Measurements from ENCODE around the gene PGGHG. TPM values are rescaled to one million over a fixed set of nuclear protein-coding genes. Genes with fewer than 3 reads are reported as not detected.

The PGGHG gene
- total RNA-seq, 4 donors from 2014 or later, result 8.5 to 35.3 (median 15.5) TPM

GRCh38 chr11:249062-249461 is 39.9 kb upstream of the PGGHG start:
- no peak overlapping the region for H3K27ac ChIP-seq
- no peak overlapping the region for H3K4me3 ChIP-seq
- no peaks in the 10 kb centered on the region for H3K9me3 ChIP-seq
- TF ChIP-seq CTCF (IDR thresholded peaks at IDR 0.05) (no peak), POLR2AphosphoS5 (IDR thresholded peaks at IDR 0.05) (no peak), EP300 (IDR thresholded peaks at IDR 0.05) (no peak), POLR2A (IDR thresholded peaks at IDR 0.05) (no peak)
- no peaks in the 10 kb centered on the region for H3K27me3 ChIP-seq
- peaks cover 8 to 100% of the 10 kb centered on the region in 2 donors for H3K36me3 ChIP-seq
- no peak for ATAC-seq
- H3K4me1 ChIP-seq, result no peaks in the 10 kb centered on the region
- WGBS, 2 donors (ENCODE audit: low coverage in 1 of 2), result 84% methylated on average over 6 to 7 of the region's 8 CpGs

GRCh38 chr11:250274-250673 is 38.7 kb upstream of the PGGHG start:
- Histone ChIP-seq H3K4me1 (no peaks in the 10 kb centered on the region), H3K36me3 (peaks cover 8 to 88% of the 10 kb centered on the region in 2 donors), H3K27me3 (no peaks in the 10 kb centered on the region), H3K4me3 (no peak overlapping the region), H3K9me3 (no peaks in the 10 kb centered on the region), H3K27ac (no peak overlapping the region)
- WGBS, 2 donors (ENCODE audit: low coverage in 1 of 2), result 76 to 86% methylated on average over 1 to 3 of the region's 5 CpGs
- TF ChIP-seq POLR2AphosphoS5 (IDR thresholded peaks at IDR 0.05), result no peak
- no peak for TF ChIP-seq EP300 (IDR thresholded peaks at IDR 0.05)
- TF ChIP-seq CTCF (IDR thresholded peaks at IDR 0.05), result no peak
- TF ChIP-seq POLR2A (IDR thresholded peaks at IDR 0.05), result no peak
- ATAC-seq, result no peak

GRCh38 chr11:250740-251299 is 38.1 kb upstream of the PGGHG start:
- Histone ChIP-seq H3K27me3 (no peaks in the 10 kb centered on the region), H3K9me3 (no peaks in the 10 kb centered on the region), H3K4me1 (no peaks in the 10 kb centered on the region), H3K36me3 (peaks cover 8 to 82% of the 10 kb centered on the region in 2 donors), H3K4me3 (no peak overlapping the region), H3K27ac (no peak overlapping the region)
- 65 to 67% methylated on average over 9 to 10 of the region's 10 CpGs for WGBS, 2 donors (ENCODE audit: low coverage in 1 of 2)
- TF ChIP-seq POLR2AphosphoS5 (IDR thresholded peaks at IDR 0.05) (no peak), CTCF (IDR thresholded peaks at IDR 0.05) (peak in 3 of 4 experiments; percentile 53 to 73 (median 65)), POLR2A (IDR thresholded peaks at IDR 0.05) (no peak), EP300 (IDR thresholded peaks at IDR 0.05) (no peak)
- ATAC-seq, result peak; percentile 73

- ATAC-seq, result no peak
- WGBS, 2 donors (ENCODE audit: low coverage in 1 of 2), result 53 to 78% methylated on average over 5 to 6 of the region's 10 CpGs
These were observed 37.4 kb upstream of the PGGHG start for GRCh38 chr11:251550-251949.

More at GRCh38 chr11:251550-251949, 37.4 kb upstream of the PGGHG start:
- no peak overlapping the region for H3K27ac ChIP-seq
- no peaks in the 10 kb centered on the region for H3K27me3 ChIP-seq
- no peak for TF ChIP-seq CTCF (IDR thresholded peaks at IDR 0.05)
- no peak for TF ChIP-seq POLR2A (IDR thresholded peaks at IDR 0.05)
- no peak for TF ChIP-seq EP300 (IDR thresholded peaks at IDR 0.05)
- TF ChIP-seq POLR2AphosphoS5 (IDR thresholded peaks at IDR 0.05), result no peak
- no peaks in the 10 kb centered on the region for H3K9me3 ChIP-seq
- no peak overlapping the region for H3K4me3 ChIP-seq
- H3K36me3 ChIP-seq, result peaks cover 8 to 75% of the 10 kb centered on the region in 2 donors
- H3K4me1 ChIP-seq, result no peaks in the 10 kb centered on the region
